ENCODE measurements around the gene SDC1.
"Not testable (repeated sequence)": the region's sequence is repeated elsewhere in the genome, so short reads cannot be mapped to it uniquely, and the experiment has no call there.

The SDC1 gene, protein sequence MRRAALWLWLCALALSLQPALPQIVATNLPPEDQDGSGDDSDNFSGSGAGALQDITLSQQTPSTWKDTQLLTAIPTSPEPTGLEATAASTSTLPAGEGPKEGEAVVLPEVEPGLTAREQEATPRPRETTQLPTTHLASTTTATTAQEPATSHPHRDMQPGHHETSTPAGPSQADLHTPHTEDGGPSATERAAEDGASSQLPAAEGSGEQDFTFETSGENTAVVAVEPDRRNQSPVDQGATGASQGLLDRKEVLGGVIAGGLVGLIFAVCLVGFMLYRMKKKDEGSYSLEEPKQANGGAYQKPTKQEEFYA

DNA sequence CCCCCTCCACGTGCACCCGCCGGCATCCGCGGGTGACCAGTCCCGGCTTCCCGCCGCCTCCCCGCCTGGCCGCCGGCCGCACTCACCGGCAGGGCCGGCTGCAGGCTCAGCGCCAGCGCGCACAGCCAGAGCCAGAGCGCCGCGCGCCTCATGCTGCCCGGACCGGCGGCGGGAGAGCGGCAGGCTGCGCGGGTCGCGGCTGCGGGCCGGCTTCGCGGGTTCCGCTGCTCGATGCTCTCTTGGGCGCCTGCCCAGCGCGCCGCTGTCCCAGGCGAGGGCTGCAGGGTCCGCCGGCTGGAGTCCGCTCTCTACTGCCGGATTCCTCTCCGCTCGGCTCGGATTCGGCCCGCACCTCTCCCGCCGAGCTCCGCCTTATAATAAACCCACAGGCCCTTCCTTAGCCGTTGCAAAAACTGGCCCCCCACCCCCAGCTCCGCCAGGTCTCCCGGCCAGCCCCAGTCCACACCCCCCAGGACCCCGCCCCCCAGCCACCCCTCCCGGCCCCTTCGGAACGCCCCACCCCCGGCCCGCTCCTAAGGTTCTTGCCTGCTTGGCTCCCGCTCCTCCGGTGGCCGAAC, at the start of gene SDC1:
SDC1 (minus strand) TSS at position 415 of the 578 bp plus-strand sequence; CDS start at position 152, 263 bp downstream.
- DNase-seq = no peak

DNA sequence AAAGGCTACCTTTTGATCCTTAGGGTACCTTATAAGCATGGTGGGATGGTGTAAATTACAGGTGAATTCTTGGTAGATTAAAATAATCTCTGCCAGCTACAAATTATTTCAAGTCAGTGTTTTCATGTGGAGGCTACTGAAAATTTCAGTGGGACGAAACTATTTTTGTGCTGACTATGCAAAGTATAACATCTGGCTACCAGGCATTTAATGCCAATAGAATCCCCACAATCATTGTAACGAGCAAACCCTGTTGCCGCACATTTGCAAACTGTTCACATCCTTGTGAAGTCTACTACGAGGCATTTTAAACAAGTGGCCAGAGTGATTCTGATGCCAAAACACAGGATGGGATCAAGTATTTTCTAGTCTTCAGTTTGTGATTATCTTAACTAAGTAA, 48.1 kb upstream of the SDC1 start:
- no peak for DNase-seq

DNA sequence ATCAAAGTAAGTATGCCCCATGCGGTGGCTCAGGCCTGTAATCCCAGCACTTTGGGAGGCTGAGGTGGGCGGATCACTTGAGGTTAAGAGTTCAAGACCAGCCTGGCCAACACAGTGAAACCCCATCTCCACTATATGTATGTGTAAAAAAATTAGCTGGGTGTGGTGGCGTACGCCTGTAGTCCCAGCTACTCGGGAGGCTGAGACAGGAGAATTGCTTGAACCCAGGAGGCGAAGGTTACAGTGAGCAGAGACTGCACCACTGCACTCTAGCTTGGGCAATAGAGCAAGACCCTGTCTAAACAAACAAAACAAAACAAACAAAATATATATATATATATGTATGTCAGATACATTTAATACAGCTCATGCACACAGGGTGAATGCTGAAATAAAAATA, 43.4 kb upstream of the SDC1 start:
- DNase-seq = not testable (repeated sequence)

DNA sequence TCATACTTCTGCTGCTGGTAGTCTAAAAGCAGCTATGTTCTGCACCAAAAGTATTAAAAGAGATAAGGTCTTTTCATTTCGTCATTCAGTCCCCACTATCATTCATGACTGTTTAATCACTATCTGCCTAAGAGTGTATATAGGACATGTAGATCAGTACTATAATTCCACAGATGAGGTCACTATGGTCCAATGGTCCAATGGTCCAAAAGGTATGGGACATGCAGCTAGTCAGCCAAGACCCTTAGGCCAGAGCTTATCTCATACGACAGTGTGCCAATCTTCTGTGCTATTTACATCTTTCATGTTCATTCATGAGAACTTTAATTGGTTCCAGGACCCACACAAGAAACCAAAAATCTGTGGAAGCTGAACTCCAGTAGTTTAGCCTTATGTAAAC, 42.6 kb upstream of the SDC1 start:
- DNase-seq = no peak

DNA sequence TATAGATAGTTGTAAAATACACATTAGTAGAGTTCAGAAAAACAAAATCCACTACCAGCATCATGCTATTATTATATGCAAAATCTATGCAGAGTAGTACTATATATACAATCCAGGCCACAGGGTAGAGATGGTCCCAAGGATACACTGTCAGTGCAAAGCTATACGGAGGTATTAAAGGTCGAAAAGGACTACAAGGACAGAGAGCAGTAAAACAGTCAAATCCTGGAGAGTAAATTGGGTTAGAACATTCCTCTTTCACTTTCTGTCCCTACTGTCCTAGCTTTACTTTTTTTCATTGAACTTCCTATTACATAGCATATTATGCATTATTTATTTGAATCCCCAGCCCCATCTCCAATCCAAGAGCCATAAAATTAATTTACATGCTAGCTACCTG, 39.7 kb upstream of the SDC1 start:
- DNase-seq = no peak

DNA sequence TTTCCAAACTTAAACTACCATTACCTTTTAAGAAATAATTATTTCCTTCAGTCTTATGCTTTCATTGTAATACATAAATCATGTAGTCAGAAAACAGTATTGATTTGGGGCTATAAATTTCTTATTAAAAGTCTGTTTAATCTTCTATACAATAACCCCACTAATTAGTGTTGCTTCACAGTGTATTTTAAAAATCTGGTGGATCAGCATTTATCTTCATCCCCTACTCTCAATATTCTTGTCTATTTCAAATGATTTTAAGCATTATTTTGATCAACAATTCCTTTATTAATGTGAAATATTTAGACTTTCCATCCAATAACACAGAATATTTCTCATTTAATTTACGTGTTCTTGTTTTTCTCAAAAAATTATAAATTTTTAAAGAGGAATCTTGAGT, 32.5 kb upstream of the SDC1 start:
- no peak for DNase-seq

DNA sequence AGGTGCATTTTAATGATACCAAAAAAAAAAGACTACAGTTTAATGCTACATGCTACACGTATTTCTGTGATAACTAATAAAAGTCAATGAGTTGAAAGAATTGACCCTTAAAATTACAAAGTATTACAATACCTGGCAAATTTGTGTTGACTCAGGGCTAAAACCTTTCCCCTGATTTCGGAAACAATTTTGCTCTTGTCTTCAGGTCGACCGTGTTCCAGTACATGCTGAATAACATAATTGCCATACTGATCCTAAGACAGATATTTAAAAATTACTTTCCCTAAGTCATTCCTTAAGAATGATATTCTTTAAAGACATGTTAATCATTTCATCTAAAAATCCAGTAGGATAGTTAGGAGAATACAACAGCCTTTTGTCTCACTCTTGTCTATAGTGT, 29.8 kb upstream of the SDC1 start:
- DNase-seq = no peak

DNA sequence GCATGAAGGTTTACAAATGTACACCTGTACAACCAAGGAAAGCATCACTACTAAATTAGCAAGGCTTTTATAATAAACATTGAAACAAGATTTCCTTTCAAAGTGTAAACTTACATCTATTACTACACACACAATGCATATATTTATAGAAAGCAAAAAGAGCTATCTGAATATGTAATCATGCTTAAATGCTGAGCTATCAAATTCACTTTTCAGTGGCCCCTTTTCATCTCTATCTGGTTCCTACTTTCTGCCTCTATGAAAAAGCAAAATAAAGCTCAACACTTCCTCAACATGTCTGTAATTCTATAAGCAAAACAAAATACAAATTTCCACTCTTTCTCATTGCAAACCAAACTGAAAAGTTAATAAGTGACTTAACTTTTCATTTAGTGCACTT, 25.5 kb upstream of the SDC1 start:
- DNase-seq = no peak

DNA sequence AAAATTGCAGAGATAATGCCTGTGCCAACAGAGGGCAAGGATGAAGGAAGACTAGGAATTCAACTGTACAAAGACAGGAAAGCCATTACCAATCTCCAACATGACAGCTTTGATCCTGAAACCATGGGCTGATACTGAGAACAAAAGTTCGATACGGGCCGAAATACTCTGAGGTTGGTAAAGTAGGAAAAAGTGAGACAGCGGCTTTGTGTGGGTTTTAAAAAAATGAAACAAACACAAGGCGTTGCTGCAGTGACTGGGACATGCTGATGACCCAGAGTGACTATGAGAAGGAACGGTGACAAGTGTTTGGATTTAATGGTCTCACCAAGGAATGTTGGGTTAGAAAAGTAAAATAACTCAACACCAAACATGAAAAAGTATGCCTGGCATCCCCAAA, 24.2 kb upstream of the SDC1 start:
- DNase-seq = no peak

DNA sequence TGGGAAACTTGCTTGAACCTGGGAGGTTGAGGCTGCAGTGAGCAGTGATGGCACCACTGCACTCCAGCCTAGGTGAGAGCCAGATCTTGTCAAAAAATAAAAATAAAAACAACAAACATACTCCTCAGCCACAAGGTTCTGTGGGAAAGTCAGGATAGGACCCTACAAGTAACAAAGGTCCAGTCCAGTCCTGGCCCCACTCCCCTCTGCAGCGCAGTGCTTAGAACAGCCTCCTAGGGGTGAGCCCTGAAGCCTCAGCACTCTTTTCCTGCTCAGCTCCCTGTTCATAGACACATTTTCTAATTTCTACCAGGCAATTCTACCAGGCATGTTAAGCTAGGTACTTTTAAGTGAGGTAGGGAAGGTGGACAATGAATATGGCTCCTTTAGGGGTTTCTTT, 22.2 kb upstream of the SDC1 start:
- DNase-seq = no peak

DNA sequence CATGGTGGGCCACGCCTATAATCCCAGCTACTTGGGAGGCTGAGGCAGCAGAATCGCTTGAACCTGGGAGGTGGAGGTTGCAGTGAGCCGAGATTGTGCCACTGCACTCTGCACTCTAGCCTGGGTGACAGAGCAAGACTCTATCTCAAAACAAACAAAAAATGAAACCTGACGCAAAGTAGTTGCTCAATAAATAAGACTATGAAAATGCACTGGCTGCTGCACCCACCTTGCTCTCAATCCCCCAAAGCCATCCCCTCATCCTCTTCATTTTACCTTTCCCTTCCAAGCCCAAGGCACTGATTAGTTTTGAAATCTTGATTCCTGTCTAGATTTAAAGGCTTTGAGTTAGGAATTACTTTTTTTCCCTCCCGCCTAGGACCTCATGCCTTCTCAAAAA, 18.7 kb upstream of the SDC1 start:
- DNase-seq = not testable (repeated sequence)

DNA sequence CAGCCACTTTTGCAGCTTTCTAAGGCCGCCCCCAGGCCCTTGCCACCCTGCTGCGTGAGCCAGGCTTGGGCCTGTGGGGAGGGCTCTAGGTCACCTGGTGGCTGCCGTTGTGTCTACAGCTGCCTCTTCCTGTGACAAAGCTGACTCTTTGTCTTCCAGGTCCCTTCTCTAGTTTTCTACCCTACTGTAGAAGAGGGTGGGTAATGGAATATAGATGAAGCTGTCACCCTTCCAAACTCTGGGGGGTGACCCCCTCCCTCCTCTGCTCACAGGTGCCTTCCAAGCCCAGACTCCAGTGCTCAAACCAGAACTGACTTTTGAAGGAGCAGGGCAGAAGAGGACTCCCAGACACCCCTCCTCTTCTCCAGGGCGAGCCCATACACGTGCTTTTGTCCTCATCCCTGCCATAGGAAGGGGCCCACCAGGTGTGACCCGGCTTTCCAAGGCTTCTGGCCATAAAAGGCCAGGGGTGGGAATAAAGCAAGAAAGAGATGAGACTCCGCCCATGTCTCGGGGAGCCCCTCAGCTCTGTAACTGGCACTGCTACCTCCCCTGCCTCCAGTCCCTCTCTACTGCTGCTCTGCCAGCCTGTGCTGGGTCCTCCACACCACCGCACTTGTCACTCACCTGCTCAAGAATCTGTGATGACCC, 17.9 kb upstream of the SDC1 start:
- no peak for DNase-seq

DNA sequence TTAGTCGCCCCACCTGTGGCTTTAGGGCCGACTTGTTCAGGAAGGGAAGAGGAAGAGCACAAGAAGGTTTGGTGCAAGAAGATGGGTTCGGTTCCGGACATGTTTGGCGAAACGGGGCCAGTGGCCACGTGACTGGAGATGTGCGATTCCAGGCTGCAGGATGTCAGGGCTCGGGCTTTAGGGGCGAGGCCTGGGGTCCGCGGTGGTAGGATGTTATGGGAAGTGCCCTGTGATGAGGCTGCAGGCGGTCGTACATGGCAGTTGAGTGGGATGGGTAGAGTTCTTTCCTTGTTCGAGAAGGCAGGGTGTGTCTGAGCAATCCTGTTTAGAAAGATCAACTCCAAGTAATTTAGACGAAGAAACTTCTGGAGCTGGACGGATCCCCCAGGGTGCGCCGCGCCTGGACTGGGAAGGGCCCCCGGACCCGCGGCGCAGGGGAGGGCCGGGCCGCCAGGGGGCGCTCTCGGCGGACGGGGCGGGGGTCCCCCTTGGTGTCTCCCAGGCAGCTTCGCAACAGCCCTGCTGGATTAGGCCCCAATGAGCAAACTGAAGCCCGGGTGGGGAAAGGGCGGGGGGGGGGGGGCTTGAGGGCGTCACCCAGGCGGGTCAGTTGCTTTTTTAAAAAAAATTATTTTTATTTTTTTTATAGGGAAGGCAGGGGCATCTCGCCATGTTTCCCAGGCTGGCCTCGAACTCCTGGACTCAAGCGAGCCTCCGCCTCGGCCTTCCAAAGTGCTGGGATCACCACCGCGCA, 17.2 kb upstream of the SDC1 start:
- DNase-seq = no peak

DNA sequence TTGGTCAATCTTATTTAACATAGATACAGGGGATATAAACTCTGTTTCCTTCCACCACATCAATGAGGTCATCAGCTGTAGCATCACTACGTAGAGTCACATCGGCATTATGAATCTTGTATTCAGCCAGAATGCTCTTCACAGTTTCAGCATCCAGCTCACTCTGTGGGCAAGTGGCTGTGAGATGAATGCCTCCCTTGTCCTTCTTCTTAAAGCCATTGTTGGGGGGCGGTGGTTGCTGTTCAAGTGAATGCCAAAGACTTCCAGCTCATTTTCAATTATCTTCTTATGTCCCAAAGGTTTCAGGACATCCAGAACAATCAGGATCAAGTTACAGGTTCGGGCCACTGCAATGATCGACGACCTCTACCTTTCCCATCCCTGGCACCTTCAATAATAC, 15.4 kb upstream of the SDC1 start:
- not testable (repeated sequence) for DNase-seq

DNA sequence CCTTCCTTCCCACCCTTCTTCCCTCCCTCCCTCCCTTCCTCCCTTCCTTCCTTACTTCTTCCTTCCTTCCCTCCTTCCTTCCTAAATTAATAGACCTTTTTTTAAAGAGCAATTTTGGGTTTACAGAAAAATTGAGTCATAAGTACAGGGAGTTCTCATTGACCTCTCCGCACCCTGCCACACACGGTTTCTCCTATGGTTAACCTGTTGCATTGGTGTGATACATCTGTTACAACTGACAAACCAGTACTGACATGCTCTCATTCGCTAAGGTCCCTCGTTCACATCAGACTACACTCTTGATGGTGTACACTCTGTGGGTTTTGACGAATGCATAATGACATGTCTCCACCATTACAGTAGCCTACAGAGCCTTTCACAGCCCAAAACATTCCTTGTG, 11.6 kb upstream of the SDC1 start:
- DNase-seq = no peak

DNA sequence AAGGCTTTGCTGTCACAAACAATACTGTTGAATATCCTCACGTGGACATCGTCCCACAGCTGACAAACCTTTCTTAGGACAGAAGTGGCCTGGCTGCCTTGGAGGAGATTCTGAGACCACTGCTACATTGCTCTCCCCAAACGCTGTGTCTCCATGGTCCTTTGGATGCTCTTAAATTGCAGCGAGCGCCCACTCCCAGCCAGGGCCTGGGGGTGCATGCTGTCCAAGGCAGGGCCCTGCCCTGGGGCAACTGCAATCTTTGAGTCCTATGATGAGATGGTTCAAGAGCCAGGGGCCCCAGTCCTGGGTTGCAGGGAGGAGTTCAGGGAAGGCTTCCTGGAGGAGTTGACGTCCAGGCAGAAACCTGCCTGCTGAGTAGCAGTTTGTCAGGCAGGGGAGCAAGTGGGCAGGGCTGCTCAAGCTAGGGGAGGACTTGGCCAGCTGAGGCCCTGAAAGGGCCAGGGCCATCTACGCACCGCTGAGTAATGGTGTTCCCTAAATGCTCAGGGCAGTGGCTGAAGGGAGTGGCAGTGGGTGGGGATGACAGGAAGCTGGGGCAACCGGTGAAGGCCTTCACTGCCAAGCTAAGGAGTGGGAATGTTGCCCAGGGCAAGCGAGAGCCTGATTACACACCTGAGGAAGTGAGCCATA, 10.8 kb upstream of the SDC1 start:
- no peak for DNase-seq

DNA sequence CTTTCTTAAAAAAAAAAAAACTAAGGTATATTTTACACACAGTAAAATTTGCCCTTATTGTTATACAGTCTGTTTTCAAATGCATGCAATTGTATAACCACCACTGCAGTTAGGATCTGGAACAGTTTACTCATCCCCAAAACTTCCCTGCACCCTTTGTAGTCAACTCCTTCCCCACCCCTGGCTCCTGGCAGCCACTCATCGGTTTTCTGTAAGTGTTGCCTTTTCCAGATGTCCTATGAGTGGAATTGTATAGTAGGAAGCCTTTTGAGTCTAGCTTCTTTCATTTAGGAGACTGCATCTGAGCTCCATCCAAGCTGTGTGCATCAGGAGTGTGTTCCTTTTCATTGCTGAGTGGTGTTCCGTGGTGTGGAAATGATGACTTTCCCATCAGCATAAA, 9.7 kb upstream of the SDC1 start:
- not testable (repeated sequence) for DNase-seq

DNA sequence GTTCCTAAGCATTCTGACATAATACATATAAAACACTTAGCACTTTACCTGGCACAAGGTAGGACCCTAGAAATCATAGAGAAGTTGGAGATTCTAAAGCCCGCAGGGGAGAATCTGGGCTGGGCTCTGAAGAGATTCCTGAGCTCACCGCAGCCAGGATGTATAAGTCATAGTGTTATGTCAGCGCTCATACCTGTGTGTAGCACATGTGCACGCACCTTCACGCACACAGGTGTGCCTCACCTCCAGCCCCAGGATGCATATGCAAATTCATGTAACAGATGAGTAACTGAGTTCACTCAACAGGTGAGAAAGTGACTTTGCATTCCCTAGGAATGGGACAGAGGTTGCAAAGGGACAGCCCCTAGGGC, 7.9 kb upstream of the SDC1 start:
- no peak for DNase-seq

DNA sequence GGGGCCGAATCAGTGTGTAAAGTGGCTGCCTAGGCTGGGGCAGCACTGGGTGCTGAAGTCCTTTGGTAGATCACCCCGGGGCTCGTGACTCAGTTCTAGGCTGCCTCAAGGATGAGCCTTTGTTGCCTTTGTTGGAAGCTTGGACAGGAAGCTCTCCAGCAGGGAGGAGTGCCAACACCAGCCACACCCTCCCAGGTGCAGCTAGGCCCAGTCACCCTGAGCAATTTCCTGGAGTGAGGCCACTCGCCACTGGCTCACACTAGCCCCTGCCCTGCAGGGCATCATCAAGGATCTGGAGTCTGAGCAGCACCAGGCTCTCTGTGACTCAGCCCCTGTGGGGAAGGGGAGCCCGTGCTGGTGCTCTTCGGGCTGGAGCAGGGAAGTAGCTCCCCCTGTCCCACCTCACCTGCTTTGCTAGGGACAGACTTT, 6.7 kb upstream of the SDC1 start:
- no peak for DNase-seq

DNA sequence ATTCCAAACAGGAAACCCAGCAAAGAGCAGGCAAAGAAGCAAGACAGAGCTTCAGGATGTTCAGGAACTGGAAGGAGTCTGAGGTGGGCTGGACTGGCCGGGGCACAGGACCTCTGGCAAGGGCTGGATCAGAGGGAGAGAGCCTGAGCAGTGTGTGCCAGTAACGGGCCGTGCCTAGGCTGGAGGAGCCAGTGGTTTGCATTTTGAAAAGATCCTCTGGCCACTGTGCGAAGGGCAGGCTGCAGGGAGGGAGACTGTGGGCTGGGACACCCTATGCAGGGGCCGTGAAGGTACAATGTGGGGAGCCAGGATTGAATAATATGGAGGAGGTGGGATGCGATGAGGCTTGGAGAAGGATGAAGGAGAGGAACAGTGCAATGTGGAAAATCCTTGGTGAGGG, 6.2 kb upstream of the SDC1 start:
- DNase-seq = no peak

DNA sequence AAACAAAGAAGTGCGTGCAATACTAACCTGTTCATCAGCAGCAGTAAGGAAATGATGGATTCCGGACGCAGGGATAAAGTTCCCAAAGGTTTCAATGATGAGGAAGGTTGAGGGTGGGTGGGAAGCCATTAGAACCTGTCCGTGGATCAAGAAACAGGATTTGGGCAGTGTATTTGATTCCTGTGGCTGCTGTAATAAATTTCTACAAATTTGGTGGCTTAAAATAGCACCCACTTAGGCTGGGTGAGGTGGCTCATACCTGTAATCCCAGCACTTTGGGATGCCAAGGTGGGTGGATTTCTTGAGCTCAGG, 5.1 kb upstream of the SDC1 start:
- no peak for DNase-seq

DNA sequence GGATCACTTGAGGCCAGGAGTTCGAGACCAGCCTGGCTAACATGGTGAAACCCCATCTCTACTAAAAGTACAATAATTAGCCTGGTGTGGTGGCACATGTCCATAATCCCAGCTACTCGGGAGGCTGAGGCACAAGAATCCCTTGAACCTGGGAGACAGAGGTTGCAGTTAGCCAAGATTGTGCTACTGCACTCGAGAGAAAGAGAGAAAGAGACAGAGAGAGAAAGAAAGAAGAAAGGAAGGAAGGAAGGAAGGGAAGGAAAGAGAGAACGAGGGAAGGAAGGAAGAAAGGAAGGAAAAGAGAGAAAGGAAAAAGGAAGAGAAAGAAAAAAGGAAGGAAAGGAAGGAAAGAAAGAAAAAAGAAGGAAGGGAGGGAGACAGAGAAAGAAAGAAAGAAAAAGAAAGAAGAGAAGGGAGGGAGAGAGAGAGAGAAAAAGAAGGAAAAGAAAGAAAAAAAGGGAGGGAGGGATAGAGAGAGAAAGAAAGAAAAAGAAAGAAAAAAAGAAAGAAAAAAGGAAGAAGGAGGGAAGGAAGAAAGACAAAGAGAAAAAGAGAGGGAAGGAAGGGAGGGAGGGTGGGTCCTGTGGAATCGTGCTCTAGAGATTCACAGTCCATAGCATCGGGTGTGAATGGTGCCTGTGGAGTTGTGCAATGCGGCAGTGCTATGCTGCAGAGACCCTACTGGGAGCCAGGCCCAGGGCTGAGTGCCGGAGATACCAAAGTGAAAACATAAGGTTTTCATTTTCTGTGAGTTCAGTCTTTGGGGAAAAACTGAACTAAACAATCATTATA, 4.6 kb upstream of the SDC1 start:
- no peak for DNase-seq
